ENCODE data around the gene ACKR4.

DNA sequence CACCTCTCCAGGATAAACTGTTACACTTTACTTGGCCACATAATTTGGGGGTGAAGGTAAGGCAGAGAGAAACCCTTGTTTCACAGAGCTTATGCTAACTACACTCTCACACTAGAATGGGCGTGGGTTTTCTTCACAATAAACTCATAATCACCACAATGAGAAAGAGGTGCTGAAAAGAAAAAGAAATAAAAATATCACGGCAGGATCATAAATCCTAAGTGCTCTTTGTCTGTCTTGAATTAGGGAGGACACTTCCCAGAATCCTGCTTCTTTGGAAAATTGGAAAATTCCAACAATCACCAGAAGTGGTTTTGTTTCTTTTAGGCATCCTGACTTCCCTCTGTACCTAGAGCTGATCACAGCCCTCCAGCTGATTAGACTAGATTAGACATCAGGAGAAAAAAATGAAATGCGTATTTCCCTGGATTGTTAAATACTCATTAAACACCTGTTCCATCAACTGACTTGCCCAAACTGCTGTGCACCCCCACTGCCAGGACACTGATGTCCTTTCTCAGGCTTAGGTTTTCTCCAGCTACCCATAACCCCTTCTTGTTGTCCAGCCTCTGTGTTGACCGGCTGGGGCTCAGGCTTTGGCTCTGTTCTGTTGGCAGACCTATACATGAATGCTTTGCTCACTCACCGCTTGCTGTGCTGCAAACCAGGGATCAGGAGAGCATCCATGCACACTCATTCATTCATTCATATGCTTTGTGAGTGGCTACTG is 41.6 kb upstream of the ACKR4 start:
- TF ChIP-seq, protein P1, sequence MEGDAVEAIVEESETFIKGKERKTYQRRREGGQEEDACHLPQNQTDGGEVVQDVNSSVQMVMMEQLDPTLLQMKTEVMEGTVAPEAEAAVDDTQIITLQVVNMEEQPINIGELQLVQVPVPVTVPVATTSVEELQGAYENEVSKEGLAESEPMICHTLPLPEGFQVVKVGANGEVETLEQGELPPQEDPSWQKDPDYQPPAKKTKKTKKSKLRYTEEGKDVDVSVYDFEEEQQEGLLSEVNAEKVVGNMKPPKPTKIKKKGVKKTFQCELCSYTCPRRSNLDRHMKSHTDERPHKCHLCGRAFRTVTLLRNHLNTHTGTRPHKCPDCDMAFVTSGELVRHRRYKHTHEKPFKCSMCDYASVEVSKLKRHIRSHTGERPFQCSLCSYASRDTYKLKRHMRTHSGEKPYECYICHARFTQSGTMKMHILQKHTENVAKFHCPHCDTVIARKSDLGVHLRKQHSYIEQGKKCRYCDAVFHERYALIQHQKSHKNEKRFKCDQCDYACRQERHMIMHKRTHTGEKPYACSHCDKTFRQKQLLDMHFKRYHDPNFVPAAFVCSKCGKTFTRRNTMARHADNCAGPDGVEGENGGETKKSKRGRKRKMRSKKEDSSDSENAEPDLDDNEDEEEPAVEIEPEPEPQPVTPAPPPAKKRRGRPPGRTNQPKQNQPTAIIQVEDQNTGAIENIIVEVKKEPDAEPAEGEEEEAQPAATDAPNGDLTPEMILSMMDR (conservative IDR thresholded peaks at IDR 0.05; ENCODE audit: low read depth, low read length) = no peak
- no peak for TF ChIP-seq EZH2 (IDR thresholded peaks at IDR 0.05; ENCODE audit: borderline replicate concordance, low read depth, low read length, poor library complexity, severe bottlenecking)

Data from A673 (cell line).